K562 (cell line): Measurements from ENCODE around the gene LRFN4. TPM values are rescaled to one million over a fixed set of nuclear protein-coding genes. Genes with fewer than 3 reads are reported as not detected.

ENCODE experiments used
- ARID2 ChIP-seq: fragments of 450-650 bp; IDR thresholded peaks from 2 replicates; pipeline ENCODE4 v1.6.1; 2017; ENCODE audit warnings: antibody characterized with exemption, mild to moderate bottlenecking
- CREM ChIP-seq: IDR thresholded peaks from 2 replicates; pipeline ENCODE4 v1.6.1; 2014; ENCODE audit warnings: antibody characterized with exemption, low read depth
- NFATC3 ChIP-seq: fragments of 450-650 bp; IDR thresholded peaks from 2 replicates; pipeline ENCODE4 v1.6.1; 2017; ENCODE audit warnings: mild to moderate bottlenecking
- XRCC3 ChIP-seq: fragments of 450-650 bp; IDR thresholded peaks from 2 replicates; pipeline ENCODE4 v1.6.1; 2017; ENCODE audit warnings: mild to moderate bottlenecking, moderate library complexity
- ZNF830 ChIP-seq: fragments of 250-450 bp; sonication (Bioruptor Pico); IDR thresholded peaks from 2 replicates; pipeline ENCODE4 v1.5.0; 2021; ENCODE audit warnings: mild to moderate bottlenecking
- polyA plus RNA-seq, 8 experiments: library from polyadenylated mRNA; depleted of rRNA in 4 of 8; stranded (reverse) in 5 of 8; unstranded in 3 of 8; fragments of >200 nt; fragmentation: Nextera tagmentation in 2 of 8; fragmentation: Illumina TruSeq in 1 of 8; extraction: Ambion mirVana in 2 of 8; extraction: Trizol in 1 of 8; gene quantifications; 2 replicates each; pipeline versions ENCODE4 v1.2.1 to v1.2.3, GENCODE V29; 2011 to 2014; ENCODE audit warnings: inconsistent platforms in 1 of 8, missing spikeins in 1 of 8
- total RNA-seq, 7 experiments: library from RNA; depleted of rRNA in 6 of 7; stranded (reverse); fragments of >200 nt in 6 of 7; fragmentation: Illumina TruSeq in 2 of 7; extraction: Trizol in 2 of 7; gene quantifications; 2 replicates each; pipeline versions ENCODE4 v1.2.1 to v1.2.3, GENCODE V29; 2011 to 2021; ENCODE audit warnings: low replicate concordance in 1 of 7
- TF ChIP-seq, protein P1 (sequence below): sonication (generic); formaldehyde crosslinking; IDR thresholded peaks from 2 replicates; pipeline ENCODE4 v1.8.1; 2022; ENCODE audit warnings: missing genetic modification reagents
- TF ChIP-seq, protein P2 (sequence below): IDR thresholded peaks from 3 replicates; pipeline ENCODE4 v1.6.1; 2011; ENCODE audit warnings: borderline replicate concordance, mild to moderate bottlenecking, moderate library complexity; ENCODE audit not compliant: insufficient read length; ENCODE audit errors: extremely low read depth
- TF ChIP-seq, protein P3 (sequence below): sonication (generic); formaldehyde crosslinking; IDR thresholded peaks from 2 replicates; pipeline ENCODE4 v1.8.0; 2023; ENCODE audit warnings: mild to moderate bottlenecking, missing genetic modification reagents
- TF ChIP-seq, protein P4 (sequence below), 2 experiments: fragments of 450-650 bp; formaldehyde crosslinking in 1 of 2; IDR thresholded peaks; 2 replicates each; pipeline versions ENCODE4 v1.4.0 to v1.6.1; 2014 to 2020; ENCODE audit warnings: mild to moderate bottlenecking in 2 of 2, borderline replicate concordance in 1 of 2, low read depth in 1 of 2
- TF ChIP-seq, protein P5 (sequence below): fragments of 250-450 bp; sonication (Bioruptor Pico); IDR thresholded peaks from 2 replicates; pipeline ENCODE4 v1.5.1; 2021; ENCODE audit warnings: mild to moderate bottlenecking

The LRFN4 gene
- total and polyA plus RNA-seq, 9 of the 15 experiments (the other 6 are each of a cell fraction or from before 2014, with no cell fraction given), result 0.10 to 60.1 (median 6.7) TPM

DNA sequence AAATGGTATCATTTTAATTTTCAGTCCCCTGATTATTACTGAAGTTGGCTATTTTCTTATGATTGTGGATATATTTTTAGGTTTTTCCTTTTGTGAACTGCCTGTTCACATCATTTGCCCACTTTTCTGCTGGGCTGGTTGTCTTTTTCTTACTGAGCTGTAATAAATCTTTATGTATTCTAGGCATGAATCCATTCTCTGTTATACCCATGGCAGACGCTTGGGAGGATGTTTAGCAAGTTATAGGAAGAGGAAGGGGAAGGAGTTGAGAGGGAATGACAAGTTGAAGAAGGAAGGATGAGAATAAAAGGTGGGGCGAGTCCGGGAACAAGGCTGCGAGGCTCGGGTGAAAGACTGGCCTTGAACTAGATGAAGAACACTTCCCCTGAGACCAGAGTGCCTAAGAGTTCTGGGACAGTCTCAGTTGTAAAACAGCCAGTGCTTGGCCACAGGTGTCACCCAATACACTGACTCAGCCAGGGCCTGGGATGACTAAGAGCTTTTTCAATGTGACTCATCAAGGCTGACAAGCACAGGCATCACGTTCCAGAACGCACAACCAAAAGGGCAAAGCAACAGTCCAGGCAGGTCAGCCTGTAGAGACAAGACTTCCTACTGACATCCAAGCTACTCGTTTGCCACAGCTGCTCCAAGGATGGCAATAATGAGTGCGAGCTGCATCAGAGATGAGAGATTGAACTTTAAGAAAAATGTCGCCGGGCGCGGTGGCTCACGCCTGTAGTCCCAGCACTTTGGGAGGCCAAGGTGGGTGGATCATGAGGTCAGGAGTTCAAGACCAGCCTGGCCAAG lies 35.2 kb downstream of the LRFN4 start (continued):
- TF ChIP-seq, protein P1, sequence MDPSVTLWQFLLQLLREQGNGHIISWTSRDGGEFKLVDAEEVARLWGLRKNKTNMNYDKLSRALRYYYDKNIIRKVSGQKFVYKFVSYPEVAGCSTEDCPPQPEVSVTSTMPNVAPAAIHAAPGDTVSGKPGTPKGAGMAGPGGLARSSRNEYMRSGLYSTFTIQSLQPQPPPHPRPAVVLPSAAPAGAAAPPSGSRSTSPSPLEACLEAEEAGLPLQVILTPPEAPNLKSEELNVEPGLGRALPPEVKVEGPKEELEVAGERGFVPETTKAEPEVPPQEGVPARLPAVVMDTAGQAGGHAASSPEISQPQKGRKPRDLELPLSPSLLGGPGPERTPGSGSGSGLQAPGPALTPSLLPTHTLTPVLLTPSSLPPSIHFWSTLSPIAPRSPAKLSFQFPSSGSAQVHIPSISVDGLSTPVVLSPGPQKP (CRISPR knock-in tag), result no peak
- TF ChIP-seq, protein P2, sequence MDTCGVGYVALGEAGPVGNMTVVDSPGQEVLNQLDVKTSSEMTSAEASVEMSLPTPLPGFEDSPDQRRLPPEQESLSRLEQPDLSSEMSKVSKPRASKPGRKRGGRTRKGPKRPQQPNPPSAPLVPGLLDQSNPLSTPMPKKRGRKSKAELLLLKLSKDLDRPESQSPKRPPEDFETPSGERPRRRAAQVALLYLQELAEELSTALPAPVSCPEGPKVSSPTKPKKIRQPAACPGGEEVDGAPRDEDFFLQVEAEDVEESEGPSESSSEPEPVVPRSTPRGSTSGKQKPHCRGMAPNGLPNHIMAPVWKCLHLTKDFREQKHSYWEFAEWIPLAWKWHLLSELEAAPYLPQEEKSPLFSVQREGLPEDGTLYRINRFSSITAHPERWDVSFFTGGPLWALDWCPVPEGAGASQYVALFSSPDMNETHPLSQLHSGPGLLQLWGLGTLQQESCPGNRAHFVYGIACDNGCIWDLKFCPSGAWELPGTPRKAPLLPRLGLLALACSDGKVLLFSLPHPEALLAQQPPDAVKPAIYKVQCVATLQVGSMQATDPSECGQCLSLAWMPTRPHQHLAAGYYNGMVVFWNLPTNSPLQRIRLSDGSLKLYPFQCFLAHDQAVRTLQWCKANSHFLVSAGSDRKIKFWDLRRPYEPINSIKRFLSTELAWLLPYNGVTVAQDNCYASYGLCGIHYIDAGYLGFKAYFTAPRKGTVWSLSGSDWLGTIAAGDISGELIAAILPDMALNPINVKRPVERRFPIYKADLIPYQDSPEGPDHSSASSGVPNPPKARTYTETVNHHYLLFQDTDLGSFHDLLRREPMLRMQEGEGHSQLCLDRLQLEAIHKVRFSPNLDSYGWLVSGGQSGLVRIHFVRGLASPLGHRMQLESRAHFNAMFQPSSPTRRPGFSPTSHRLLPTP, result no peak
- TF ChIP-seq, protein P3, sequence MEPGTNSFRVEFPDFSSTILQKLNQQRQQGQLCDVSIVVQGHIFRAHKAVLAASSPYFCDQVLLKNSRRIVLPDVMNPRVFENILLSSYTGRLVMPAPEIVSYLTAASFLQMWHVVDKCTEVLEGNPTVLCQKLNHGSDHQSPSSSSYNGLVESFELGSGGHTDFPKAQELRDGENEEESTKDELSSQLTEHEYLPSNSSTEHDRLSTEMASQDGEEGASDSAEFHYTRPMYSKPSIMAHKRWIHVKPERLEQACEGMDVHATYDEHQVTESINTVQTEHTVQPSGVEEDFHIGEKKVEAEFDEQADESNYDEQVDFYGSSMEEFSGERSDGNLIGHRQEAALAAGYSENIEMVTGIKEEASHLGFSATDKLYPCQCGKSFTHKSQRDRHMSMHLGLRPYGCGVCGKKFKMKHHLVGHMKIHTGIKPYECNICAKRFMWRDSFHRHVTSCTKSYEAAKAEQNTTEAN, result no peak
- TF ChIP-seq XRCC3 (no peak), NFATC3 (no peak), ARID2 (no peak), CREM (peak; percentile 83), ZNF830 (CRISPR knock-in tag) (no peak)
- TF ChIP-seq, protein P4, sequence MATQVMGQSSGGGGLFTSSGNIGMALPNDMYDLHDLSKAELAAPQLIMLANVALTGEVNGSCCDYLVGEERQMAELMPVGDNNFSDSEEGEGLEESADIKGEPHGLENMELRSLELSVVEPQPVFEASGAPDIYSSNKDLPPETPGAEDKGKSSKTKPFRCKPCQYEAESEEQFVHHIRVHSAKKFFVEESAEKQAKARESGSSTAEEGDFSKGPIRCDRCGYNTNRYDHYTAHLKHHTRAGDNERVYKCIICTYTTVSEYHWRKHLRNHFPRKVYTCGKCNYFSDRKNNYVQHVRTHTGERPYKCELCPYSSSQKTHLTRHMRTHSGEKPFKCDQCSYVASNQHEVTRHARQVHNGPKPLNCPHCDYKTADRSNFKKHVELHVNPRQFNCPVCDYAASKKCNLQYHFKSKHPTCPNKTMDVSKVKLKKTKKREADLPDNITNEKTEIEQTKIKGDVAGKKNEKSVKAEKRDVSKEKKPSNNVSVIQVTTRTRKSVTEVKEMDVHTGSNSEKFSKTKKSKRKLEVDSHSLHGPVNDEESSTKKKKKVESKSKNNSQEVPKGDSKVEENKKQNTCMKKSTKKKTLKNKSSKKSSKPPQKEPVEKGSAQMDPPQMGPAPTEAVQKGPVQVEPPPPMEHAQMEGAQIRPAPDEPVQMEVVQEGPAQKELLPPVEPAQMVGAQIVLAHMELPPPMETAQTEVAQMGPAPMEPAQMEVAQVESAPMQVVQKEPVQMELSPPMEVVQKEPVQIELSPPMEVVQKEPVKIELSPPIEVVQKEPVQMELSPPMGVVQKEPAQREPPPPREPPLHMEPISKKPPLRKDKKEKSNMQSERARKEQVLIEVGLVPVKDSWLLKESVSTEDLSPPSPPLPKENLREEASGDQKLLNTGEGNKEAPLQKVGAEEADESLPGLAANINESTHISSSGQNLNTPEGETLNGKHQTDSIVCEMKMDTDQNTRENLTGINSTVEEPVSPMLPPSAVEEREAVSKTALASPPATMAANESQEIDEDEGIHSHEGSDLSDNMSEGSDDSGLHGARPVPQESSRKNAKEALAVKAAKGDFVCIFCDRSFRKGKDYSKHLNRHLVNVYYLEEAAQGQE (IDR thresholded peaks at IDR 0.05; ENCODE audit: borderline replicate concordance), result peak; percentile 61; the same call in 1 of the 2 replicates
- TF ChIP-seq, protein P4 (CRISPR knock-in tag; IDR thresholded peaks at IDR 0.05; ENCODE audit: low read depth), result no peak
- TF ChIP-seq, protein P5, sequence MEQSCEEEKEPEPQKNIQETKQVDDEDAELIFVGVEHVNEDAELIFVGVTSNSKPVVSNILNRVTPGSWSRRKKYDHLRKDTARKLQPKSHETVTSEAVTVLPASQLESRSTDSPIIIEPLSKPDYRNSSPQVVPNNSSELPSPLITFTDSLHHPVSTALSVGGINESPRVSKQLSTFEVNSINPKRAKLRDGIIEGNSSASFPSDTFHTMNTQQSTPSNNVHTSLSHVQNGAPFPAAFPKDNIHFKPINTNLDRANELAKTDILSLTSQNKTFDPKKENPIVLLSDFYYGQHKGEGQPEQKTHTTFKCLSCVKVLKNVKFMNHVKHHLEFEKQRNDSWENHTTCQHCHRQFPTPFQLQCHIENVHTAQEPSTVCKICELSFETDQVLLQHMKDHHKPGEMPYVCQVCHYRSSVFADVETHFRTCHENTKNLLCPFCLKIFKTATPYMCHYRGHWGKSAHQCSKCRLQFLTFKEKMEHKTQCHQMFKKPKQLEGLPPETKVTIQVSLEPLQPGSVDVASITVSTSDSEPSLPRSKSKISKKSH, result no peak
